Esophagus squamous epithelium (tissue), 5 donors: ENCODE measurements around the gene MLKL. TPM values are rescaled to one million over a fixed set of nuclear protein-coding genes. Genes with fewer than 3 reads are reported as not detected.

Experiments used
- DNase-seq: peaks from one replicate; lab custom pipeline; 2025; lab: John Stamatoyannopoulos, UW
- H3K27ac ChIP-seq, 4 donors: fragments of 200-600 bp; sonication (generic); one replicate each; pipeline ENCODE4 v1.5.1; 2016 to 2019; ENCODE audit warnings: mild to moderate bottlenecking in 1 of 4
- H3K27me3 ChIP-seq, 4 donors: fragments of 200-600 bp; sonication (generic); 1 replicate in 3 of 4; 2 replicates in 1 of 4; pipeline versions ENCODE4 v1.5.1 to v1.6.0; 2017 to 2021; ENCODE audit warnings: antibody characterized with exemption in 1 of 4
- H3K36me3 ChIP-seq, 3 donors: fragments of 200-600 bp; sonication (generic); one replicate each; pipeline ENCODE4 v1.5.1; 2016 to 2019
- H3K4me1 ChIP-seq, 3 donors: fragments of 200-600 bp; sonication (generic); one replicate each; pipeline ENCODE4 v1.5.1; 2017 to 2019
- H3K4me3 ChIP-seq, 4 donors: fragments of 200-600 bp; sonication (generic); 1 replicate in 3 of 4; 2 replicates in 1 of 4; pipeline ENCODE4 v1.5.1; 2016 to 2019; ENCODE audit warnings: mild to moderate bottlenecking in 2 of 4, moderate library complexity in 1 of 4
- H3K9me3 ChIP-seq, 3 donors: fragments of 200-600 bp; sonication (generic); one replicate each; pipeline ENCODE4 v1.5.1; 2016 to 2019
- CTCF ChIP-seq, 6 experiments: fragments of 450-650 bp in 4 of 6; fragments of 200-600 bp in 2 of 6; sonication (generic) in 2 of 6; IDR thresholded peaks; one replicate each; pipeline ENCODE4 v1.5.1; 2016 to 2019; ENCODE audit warnings: antibody characterized with exemption in 6 of 6, mild to moderate bottlenecking in 4 of 6, moderate library complexity in 4 of 6
- POLR2A ChIP-seq, 4 donors: fragments of 450-650 bp; IDR thresholded peaks; one replicate each; pipeline ENCODE4 v1.6.1; 2017; ENCODE audit warnings: antibody characterized with exemption in 4 of 4, mild to moderate bottlenecking in 4 of 4, moderate library complexity in 3 of 4
- WGBS, 2 donors: methylation state at CpG; one replicate each; pipeline ENCODE4 v1.1.5; 2018; 5-methylcytosine and 5-hydroxymethylcytosine counted together
- intact Hi-C: fragments of 100-400 bp; cut with DNase I; formaldehyde crosslinking; loops from one replicate; pipeline ENCODE4 v1.15.0; 2022
- total RNA-seq, 4 donors: library from RNA; depleted of rRNA; stranded (reverse); fragments of >200 nt; gene quantifications; one replicate each; pipeline ENCODE4 v1.1.0, GENCODE V29; 2016
- donor health status: DM: yes; HTN: yes; CAD: no.

MLKL gene
- total RNA-seq, 4 donors from 2014 or later = 12.4 to 33.9 (median 22.1) TPM

- H3K9me3 ChIP-seq = no peaks in the 10 kb centered on the region
- peaks cover 0 to 7% (median 0%) of the 10 kb centered on the region in 4 donors for H3K27me3 ChIP-seq
- WGBS, 2 donors = 73 to 100% methylated on average over 3 to 5 of the region's 6 CpGs
- H3K4me3 ChIP-seq = no peak overlapping the region
- peaks cover 0 to 38% (median 7%) of the 10 kb centered on the region in 3 donors for H3K4me1 ChIP-seq
- DNase-seq = no peak
- TF ChIP-seq CTCF (IDR thresholded peaks at IDR 0.05) = no peak
- no peak for TF ChIP-seq POLR2A (IDR thresholded peaks at IDR 0.05)
- no peaks in the 10 kb centered on the region for H3K36me3 ChIP-seq
- peak overlapping the region in 2 of 4 donors; percentile 7 to 48 for H3K27ac ChIP-seq
- intact Hi-C loops = no loop called here
These were observed 36.9 kb upstream of the MLKL start for GRCh38 chr16:74737521-74737920.

GRCh38 chr16:74736531-74737157, 36.0 kb upstream of the MLKL start:
- DNase-seq = no peak
- TF ChIP-seq POLR2A (IDR thresholded peaks at IDR 0.05) = no peak
- TF ChIP-seq CTCF (IDR thresholded peaks at IDR 0.05) = no peak
- H3K27me3 ChIP-seq = peaks cover 0 to 7% (median 0%) of the 10 kb centered on the region in 4 donors
- H3K4me1 ChIP-seq = peaks cover 0 to 29% (median 7%) of the 10 kb centered on the region in 3 donors
- no peak overlapping the region for H3K4me3 ChIP-seq
- intact Hi-C loops = no loop called here
- no peaks in the 10 kb centered on the region for H3K9me3 ChIP-seq
- 42 to 72% methylated on average over 4 to 8 of the region's 9 CpGs for WGBS, 2 donors
- H3K27ac ChIP-seq = no peak overlapping the region
- H3K36me3 ChIP-seq = no peaks in the 10 kb centered on the region

DNA sequence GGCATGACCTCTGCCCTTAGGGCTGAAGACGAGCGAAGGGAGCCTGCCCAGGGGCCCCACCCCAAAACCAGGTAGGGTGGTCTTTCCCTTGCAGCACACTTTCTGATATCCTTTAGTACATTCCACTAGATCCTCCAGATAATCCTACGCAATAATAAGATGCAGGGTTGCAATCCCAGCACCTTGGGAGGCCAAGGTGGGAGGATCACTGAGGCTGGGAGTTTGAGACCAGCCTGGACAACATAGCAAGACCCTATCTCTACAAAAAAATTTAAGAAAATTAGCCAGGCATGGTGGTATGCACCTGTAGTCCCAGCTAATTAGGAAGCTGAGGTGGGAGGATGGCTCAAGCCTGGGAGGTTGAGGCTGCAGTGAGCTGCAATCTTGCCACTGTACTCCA, 34.9 kb upstream of the MLKL start:
- no peak for TF ChIP-seq POLR2A (IDR thresholded peaks at IDR 0.05)
- TF ChIP-seq CTCF (IDR thresholded peaks at IDR 0.05) = no peak
- intact Hi-C loops = no loop called here
- Histone ChIP-seq H3K36me3 (no peaks in the 10 kb centered on the region), H3K27me3 (peaks cover 0 to 7% (median 0%) of the 10 kb centered on the region in 4 donors), H3K9me3 (no peaks in the 10 kb centered on the region), H3K27ac (no peak overlapping the region), H3K4me1 (peaks cover 0 to 29% (median 0%) of the 10 kb centered on the region in 3 donors), H3K4me3 (no peak overlapping the region)
- DNase-seq = no peak
- 85 to 94% methylated on average over 3 of the region's 3 CpGs for WGBS, 2 donors

DNA sequence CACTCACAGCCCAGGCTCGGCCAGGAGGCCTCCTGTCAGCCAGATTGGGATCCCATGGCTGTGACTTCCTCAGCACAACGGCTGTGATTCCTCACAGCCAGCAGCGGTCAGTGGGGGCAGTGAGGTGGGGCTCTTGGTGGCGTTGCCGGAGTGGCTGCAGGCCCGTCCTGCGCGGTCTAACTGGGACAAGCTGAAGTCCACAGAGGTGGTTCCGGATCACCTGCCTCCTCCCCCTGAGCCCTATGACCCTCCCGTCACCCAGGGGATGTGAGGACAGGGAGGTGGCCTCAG, 34.4 kb upstream of the MLKL start:
- no peak overlapping the region for H3K4me3 ChIP-seq
- DNase-seq = no peak

More for the DNA sequence above, 34.4 kb upstream of the MLKL start:
- peaks cover 0 to 7% (median 0%) of the 10 kb centered on the region in 4 donors for H3K27me3 ChIP-seq
- H3K4me1 ChIP-seq = peaks cover under 1 to 32% (median 4%) of the 10 kb centered on the region in 3 donors
- WGBS, 2 donors = 50% methylated on average over 2 of the region's 10 CpGs; no CpG with 5 or more reads in 1 of the 2 donors
- intact Hi-C loops = no loop called here
- no peaks in the 10 kb centered on the region for H3K9me3 ChIP-seq
- no peak overlapping the region for H3K27ac ChIP-seq
- no peaks in the 10 kb centered on the region for H3K36me3 ChIP-seq
- TF ChIP-seq CTCF (IDR thresholded peaks at IDR 0.05) (no peak), POLR2A (IDR thresholded peaks at IDR 0.05) (no peak)
